ENCODE data around the gene ERFE.

The ERFE gene

DNA sequence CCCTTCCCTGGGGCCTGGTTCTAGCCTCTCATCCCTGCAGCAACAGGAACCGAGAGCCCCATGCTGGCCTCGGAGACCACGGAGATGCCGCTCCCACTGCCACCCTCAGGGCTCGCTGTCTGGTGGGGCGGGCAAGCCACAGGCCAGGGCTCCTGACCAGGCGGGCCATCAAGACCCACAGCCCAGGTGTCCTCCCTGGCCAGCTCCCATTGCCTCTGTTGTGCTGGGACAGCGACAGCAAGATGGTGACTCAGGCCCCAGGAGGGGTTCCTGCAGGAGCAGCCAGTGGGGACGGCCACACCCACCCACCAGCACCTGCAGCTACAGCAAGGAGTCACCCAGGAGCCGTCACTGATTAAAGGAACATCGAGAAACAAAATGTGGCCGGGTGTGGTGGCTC lies 12.9 kb upstream of the ERFE start:
- H3F3A ChIP-seq (ENCODE audit: insufficient read depth, low read length) = no peaks in the 10 kb centered on the region
- TF ChIP-seq EZH2 (optimal IDR thresholded peaks at IDR 0.05; ENCODE audit: low read depth, low read length) = no peak
- no peak for TF ChIP-seq EZH2phosphoT487 (IDR thresholded peaks at IDR 0.05; ENCODE audit: low read length)
- TF ChIP-seq, protein P1, sequence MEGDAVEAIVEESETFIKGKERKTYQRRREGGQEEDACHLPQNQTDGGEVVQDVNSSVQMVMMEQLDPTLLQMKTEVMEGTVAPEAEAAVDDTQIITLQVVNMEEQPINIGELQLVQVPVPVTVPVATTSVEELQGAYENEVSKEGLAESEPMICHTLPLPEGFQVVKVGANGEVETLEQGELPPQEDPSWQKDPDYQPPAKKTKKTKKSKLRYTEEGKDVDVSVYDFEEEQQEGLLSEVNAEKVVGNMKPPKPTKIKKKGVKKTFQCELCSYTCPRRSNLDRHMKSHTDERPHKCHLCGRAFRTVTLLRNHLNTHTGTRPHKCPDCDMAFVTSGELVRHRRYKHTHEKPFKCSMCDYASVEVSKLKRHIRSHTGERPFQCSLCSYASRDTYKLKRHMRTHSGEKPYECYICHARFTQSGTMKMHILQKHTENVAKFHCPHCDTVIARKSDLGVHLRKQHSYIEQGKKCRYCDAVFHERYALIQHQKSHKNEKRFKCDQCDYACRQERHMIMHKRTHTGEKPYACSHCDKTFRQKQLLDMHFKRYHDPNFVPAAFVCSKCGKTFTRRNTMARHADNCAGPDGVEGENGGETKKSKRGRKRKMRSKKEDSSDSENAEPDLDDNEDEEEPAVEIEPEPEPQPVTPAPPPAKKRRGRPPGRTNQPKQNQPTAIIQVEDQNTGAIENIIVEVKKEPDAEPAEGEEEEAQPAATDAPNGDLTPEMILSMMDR (IDR thresholded peaks at IDR 0.05; ENCODE audit: low read length) = no peak
- H3K9ac ChIP-seq (ENCODE audit: low read length) = no peak overlapping the region
- H2AFZ ChIP-seq (ENCODE audit: low read length) = no peak overlapping the region
- H3K4me2 ChIP-seq (ENCODE audit: low read depth, low read length) = no peak overlapping the region
- no peaks in the 10 kb centered on the region for H3K79me2 ChIP-seq (ENCODE audit: low read length)
- no peaks in the 10 kb centered on the region for H3K4me1 ChIP-seq (ENCODE audit: low read length)
- DNase-seq = no peak
- no peaks in the 10 kb centered on the region for H4K20me1 ChIP-seq (ENCODE audit: insufficient read depth, low read length)
- H3K9me2 ChIP-seq (replicated peaks; ENCODE audit: insufficient read depth, low read length) = no peaks in the 10 kb centered on the region
- no peak overlapping the region for H3K27ac ChIP-seq (ENCODE audit: low read length)
- H3K27me3 ChIP-seq (replicated peaks; ENCODE audit: insufficient read depth, low read length) = no peaks in the 10 kb centered on the region
- no peak overlapping the region for H3K4me3 ChIP-seq (ENCODE audit: low read length)
- H3K36me3 ChIP-seq (replicated peaks; ENCODE audit: insufficient read depth, low read length) = no peaks in the 10 kb centered on the region
- H3K9me3 ChIP-seq (replicated peaks; ENCODE audit: insufficient read depth, low read length) = no peaks in the 10 kb centered on the region

DNA sequence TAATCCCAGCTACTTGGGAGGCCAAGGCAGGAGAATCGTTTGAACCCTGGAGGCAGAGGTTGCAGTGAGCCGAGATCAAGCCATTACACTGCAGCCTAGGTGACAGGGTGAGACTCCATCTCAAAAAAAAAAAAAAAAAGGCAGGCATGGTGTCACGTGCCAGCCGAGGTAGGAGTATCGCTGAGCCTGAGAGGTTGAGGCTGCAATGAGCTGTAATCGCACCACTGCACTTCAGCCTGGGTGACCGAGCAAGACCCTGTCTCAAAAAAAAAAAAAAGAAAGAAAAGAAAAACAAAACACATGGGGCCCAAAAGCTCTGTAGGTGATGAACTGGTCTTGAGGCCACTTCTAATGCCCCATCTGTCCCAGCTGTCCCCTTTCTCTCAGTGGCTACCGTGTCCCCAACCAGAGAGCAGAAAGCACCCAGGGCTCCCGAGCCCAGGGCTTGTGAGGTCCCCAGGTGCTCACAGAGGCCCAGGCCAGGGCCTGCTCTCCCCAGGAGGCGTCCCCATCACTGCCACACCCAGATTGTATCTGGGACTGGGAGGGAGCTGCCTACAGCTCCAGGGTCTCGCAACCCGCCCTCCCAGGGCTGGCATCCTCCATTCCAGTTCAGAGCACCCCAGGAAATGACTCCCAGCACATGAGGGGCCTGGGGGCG lies 11.8 kb upstream of the ERFE start:
- H3K4me3 ChIP-seq (ENCODE audit: low read length) = no peak overlapping the region
- no peaks in the 10 kb centered on the region for H3K9me3 ChIP-seq (replicated peaks; ENCODE audit: insufficient read depth, low read length)
- H3K27ac ChIP-seq (ENCODE audit: low read length) = no peak overlapping the region
- H3K4me1 ChIP-seq (ENCODE audit: low read length) = no peaks in the 10 kb centered on the region
- no peak overlapping the region for H3K4me2 ChIP-seq (ENCODE audit: low read depth, low read length)
- H3K27me3 ChIP-seq (replicated peaks; ENCODE audit: insufficient read depth, low read length) = no peaks in the 10 kb centered on the region
- H3K36me3 ChIP-seq (replicated peaks; ENCODE audit: insufficient read depth, low read length) = no peaks in the 10 kb centered on the region
- no peak for TF ChIP-seq EZH2phosphoT487 (IDR thresholded peaks at IDR 0.05; ENCODE audit: low read length)
- no peak for TF ChIP-seq EZH2 (optimal IDR thresholded peaks at IDR 0.05; ENCODE audit: low read depth, low read length)
- TF ChIP-seq, protein P1 (IDR thresholded peaks at IDR 0.05; ENCODE audit: low read length) = no peak
- no peaks in the 10 kb centered on the region for H3F3A ChIP-seq (ENCODE audit: insufficient read depth, low read length)
- no peaks in the 10 kb centered on the region for H3K9me2 ChIP-seq (replicated peaks; ENCODE audit: insufficient read depth, low read length)
- H2AFZ ChIP-seq (ENCODE audit: low read length) = no peak overlapping the region
- no peak for DNase-seq
- no peak overlapping the region for H3K9ac ChIP-seq (ENCODE audit: low read length)
- no peaks in the 10 kb centered on the region for H4K20me1 ChIP-seq (ENCODE audit: insufficient read depth, low read length)
- no peaks in the 10 kb centered on the region for H3K79me2 ChIP-seq (ENCODE audit: low read length)

DNA sequence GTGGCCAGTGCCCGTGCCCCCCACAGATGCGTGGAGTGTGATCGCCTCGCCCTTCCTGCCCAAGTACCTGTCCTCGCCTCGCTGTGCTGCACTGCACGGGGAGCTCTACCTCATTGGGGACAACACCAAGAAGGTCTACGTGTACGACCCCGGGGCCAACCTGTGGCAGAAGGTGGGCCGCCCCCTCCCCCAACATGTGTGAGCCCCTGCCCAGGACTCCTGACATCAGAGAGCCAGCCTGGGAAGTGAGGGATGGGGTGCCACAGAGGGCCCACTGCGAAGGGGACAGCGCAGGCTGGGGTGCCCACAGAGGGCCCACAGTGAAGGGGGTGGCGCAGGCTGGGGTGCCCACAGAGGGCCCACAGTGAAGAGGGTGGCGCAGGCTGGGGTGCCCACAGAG lies 9.8 kb upstream of the ERFE start:
- no peaks in the 10 kb centered on the region for H4K20me1 ChIP-seq (ENCODE audit: insufficient read depth, low read length)
- H3K36me3 ChIP-seq (replicated peaks; ENCODE audit: insufficient read depth, low read length) = no peaks in the 10 kb centered on the region
- no peaks in the 10 kb centered on the region for H3K27me3 ChIP-seq (replicated peaks; ENCODE audit: insufficient read depth, low read length)
- no peak overlapping the region for H2AFZ ChIP-seq (ENCODE audit: low read length)
- no peak overlapping the region for H3K9ac ChIP-seq (ENCODE audit: low read length)
- no peak overlapping the region for H3K27ac ChIP-seq (ENCODE audit: low read length)
- no peaks in the 10 kb centered on the region for H3F3A ChIP-seq (ENCODE audit: insufficient read depth, low read length)
- H3K9me2 ChIP-seq (replicated peaks; ENCODE audit: insufficient read depth, low read length) = no peaks in the 10 kb centered on the region
- H3K79me2 ChIP-seq (ENCODE audit: low read length) = no peaks in the 10 kb centered on the region
- H3K4me2 ChIP-seq (ENCODE audit: low read depth, low read length) = no peak overlapping the region
- TF ChIP-seq, protein P1 (IDR thresholded peaks at IDR 0.05; ENCODE audit: low read length) = no peak
- TF ChIP-seq EZH2phosphoT487 (IDR thresholded peaks at IDR 0.05; ENCODE audit: low read length) = no peak
- no peak for TF ChIP-seq EZH2 (optimal IDR thresholded peaks at IDR 0.05; ENCODE audit: low read depth, low read length)
- H3K9me3 ChIP-seq (replicated peaks; ENCODE audit: insufficient read depth, low read length) = no peaks in the 10 kb centered on the region
- H3K4me3 ChIP-seq (ENCODE audit: low read length) = no peak overlapping the region
- no peaks in the 10 kb centered on the region for H3K4me1 ChIP-seq (ENCODE audit: low read length)
- no peak for DNase-seq
